ENCODE data around the gene RFX4.
"Not testable (repeated sequence)": the region's sequence is repeated elsewhere in the genome, so short reads cannot be mapped to it uniquely, and the experiment has no call there.

Gene RFX4

DNA sequence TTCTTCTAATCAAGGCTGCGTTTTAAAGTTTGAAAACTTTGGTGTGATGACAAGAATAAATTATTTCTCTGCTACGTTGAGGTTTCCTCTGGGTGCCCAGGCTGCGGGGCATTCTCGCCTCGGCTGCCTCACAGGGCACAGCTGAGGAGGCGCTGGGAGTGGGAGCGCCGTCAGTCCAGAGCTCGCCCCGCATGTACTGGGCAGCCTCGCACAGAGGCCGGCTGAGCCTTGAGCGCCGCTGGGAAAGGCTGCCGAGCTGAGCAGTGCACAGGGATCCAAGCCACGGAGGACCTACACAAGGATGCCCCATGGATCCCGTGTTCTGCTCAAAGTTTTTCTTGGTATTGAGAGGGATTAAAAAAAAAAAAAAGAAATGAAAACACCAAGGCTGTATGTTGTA, 11.6 kb downstream of the RFX4 start:
- DNase-seq = no peak

- DNase-seq = no peak
Observed at GRCh38 chr12:106595268-106595667, 12.5 kb downstream of the RFX4 start.

- DNase-seq = no peak
Observed at GRCh38 chr12:106598003-106598402, 15.2 kb downstream of the RFX4 start.

DNA sequence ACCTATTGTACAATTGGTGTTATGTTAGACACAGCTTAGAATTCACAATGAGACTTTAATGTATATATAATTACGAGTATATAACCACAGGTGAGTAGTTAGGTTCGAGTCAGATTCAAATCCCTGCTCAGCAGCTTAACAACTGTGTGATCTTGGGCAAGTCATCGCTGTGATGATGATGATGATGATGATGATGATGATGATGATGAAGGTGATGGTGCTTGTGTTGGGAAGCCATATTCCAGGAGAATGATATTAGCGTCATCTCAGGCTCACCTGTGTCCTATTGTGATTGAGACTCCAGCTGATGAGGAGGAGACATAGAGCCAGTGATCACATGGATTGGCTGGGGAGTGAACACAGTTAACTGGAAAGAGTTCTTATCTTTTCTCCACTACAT, 16.5 kb downstream of the RFX4 start:
- no peak for DNase-seq

DNA sequence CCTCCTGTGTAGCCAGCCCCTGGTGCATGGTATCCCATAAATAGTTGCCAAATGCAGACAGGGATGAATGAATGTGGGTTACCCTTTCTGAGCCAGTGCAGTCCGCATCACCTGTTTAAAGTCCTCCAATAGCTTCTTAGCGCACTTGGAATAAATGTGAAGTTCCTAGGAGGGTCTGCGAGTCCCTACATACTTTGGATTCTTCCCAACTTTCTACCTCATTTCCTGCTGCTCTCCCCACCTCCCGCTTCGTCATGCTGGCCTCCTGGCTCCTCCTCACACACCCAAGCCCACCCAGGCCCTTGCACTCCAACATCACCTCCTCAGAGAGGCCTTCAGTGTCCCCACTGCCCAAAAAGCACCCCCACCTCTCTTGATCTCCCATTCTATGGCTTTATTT, 17.7 kb downstream of the RFX4 start:
- no peak for DNase-seq

GRCh38 chr12:106601031-106601430, 18.2 kb downstream of the RFX4 start:
- no peak for DNase-seq

DNA sequence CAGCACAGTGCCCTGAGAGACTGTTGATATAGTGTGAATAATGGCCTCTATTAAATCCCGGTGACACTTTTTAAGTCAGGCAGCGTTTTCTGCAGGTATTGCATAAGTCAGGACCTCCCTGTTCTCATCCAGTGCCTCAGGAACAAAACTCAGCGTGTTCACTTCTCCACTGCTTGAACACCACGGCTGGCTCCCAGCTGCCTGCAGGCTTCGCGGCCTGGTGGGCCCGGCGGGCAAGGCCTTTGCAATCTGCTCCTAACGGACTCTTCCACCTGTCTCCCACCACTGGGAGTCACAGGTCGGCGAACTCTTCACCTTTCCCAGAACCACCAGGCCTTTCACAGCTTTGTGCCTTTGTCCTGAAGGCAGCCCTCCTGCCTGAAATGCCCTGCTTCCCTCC, 18.7 kb downstream of the RFX4 start:
- no peak for DNase-seq

DNA sequence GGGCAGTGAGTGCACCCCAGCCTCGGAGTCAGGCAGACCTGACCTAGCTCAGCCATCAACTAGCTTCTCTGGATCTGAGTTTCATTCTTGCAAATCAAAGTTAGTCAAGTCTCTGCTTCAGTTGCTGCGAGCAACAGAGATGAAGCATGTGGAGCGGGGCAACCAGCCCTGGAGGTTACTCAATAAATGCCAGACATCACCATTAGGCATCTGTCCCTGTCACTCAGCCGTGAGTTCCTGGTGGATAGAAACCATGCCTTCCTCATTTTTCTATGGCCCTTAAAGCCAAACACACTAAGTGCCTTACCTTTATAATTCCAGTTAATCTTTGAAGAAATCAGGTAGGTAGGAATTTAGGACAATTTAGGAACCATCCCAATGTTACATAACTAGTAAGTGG, 19.3 kb downstream of the RFX4 start:
- DNase-seq = no peak

- no peak for DNase-seq
Observed at GRCh38 chr12:106605254-106605653, 22.4 kb downstream of the RFX4 start.

DNA sequence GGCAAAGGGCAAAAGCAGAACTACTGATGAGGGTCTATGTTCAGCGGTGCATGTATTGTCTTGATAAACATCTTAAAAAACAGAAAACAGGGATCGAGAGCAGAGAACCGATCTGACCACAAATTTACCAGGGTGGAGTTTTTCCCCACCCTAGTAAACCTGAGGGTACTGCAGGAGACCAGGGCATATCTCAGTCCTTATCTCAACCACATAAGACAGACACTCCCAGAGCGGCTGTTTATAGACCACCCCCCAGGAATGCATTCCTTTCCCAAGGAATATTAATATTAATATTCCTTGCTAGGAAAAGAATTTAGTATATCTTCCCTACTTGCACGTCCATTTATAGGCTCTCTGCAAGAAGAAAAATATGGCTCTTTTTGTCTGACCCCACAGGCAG, 37.8 kb downstream of the RFX4 start:
- DNase-seq = not testable (repeated sequence)

GRCh38 chr12:106625976-106626375, 43.2 kb downstream of the RFX4 start:
- DNase-seq = no peak

GRCh38 chr12:106629797-106630659, 47.2 kb downstream of the RFX4 start:
- DNase-seq = no peak

GRCh38 chr12:106631150-106631549, 48.3 kb downstream of the RFX4 start:
- no peak for DNase-seq

- DNase-seq = no peak
Observed at GRCh38 chr12:106631797-106632196, 49.0 kb downstream of the RFX4 start.

- DNase-seq = no peak
Observed at GRCh38 chr12:106632797-106633450, 50.1 kb downstream of the RFX4 start.

GRCh38 chr12:106633451-106633823, 50.6 kb downstream of the RFX4 start:
- no peak for DNase-seq

- DNase-seq = no peak
Observed at GRCh38 chr12:106634206-106634605, 51.4 kb downstream of the RFX4 start.

DNA sequence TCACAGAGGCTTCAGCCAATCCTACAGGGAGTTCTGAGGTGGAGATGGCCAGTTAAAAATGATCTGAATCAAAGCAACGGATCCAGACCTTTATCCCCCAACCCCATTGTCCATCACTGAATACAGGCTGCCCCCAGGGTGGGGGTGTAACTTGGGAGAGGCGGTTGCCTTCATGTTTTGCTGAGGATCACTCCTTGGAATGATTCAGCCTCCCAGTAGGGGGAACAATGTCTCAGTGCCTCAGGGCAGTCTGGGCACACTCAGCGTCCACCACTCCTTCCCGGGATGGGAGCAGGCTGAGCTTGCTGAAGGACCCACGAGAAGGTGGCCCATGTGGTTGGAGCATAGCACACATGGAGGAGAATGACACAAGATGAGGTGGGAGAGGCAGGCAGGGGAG, 60.2 kb downstream of the RFX4 start:
- DNase-seq = no peak

DNA sequence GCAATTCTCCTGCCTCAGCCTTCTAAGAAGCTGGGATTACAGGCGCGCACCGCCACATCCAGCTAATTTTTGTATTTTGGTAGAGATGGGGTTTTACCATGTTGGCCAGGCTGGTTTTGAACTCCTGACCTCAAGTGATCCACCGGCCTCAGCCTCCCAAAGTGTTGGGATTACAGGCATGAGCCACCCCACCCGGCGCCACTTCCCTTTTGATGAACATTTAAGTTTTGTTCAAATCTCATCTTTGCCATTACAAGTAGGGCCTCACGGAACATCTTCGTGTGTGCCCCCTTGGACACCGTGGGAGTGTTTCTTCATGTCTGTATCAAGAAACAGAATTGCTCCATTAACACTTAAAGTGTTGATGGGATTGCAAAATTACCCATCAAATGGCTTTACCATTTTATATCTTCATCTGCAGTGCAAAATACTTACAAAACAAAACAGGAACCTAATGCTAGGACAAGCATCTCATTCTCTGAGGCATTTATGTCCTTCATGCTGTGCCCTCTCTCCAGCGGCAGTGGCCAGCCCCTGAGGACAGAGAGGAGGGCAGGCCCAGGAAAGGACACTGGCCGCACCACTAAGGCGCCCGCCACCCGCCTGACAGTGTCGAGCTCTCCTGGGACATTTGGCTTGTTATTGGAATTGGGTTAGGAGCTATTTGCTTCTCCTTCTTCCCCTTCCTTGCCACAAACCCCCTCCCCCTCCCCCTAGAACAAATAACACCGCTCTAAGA, 61.7 kb downstream of the RFX4 start:
- no peak for DNase-seq

GRCh38 chr12:106645074-106645421, 62.2 kb downstream of the RFX4 start:
- peak; percentile 78 for DNase-seq

DNA sequence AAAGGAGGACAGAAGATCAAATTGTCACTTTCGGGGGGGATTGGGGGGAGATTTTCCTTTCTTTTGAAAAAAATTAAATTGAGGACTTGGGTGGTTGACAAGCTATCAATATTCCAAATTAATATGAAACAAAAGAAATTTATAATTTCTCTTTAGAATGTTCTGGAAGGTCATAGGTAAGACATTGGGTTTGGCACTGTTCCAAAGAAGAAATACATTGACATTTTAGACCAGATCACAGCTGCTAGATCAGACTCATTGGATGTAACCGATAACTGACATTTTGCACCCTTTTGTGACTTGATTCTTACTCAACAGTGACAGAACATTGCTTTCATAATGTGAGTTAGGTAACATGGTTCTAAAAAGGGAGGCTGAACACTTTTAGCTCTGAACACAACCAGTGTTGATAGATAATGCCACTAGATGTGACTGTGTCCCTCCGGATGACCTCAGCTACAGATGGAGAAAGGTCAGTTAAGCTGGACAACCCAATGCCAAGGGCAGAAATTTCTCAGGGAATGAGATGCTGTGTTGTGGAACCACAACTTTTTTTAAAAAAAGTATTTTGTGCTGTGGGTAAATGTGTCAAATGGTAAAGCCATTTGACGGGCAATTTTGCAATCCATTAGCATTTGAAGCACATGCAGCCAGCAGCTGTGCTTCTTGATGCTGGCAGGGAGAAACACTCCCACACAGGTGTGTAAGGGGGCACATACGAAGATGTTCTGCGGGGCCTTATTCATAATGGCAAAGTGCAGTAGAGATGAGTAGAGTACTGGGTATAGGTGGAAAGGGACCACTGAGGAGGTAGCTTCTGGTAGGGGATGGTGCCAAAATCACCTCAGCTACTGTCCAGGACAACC, 62.9 kb downstream of the RFX4 start:
- no peak for DNase-seq

DNA sequence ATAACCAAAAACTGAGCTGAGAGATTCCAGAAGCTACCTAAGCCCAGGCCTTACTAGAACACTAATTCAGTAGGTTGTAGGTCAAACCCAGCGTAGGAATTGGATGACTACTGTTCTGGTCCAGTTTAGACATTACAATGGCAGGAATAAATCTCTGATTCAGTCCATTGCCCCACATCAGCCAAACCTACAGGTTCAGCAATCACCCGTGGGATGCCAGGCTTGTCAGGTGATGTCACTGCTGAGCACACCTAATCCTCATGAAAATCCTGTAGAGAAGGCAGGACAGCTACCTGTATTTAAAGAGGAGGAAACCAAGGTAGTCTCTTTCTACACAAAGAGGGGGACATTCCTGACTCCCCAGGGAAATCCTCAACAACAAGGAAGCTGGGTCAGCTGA, 63.7 kb downstream of the RFX4 start:
- no peak for DNase-seq
